ENCODE measurements around the gene ST14. TPM values are rescaled to one million over a fixed set of nuclear protein-coding genes. Genes with fewer than 3 reads are reported as not detected.

The ST14 gene
- polyA plus RNA-seq = 10 to 100 TPM in 1 of 3 donors, 1 to 10 TPM in 2; 3.1 to 38.4 (median 5.2) TPM

DNA sequence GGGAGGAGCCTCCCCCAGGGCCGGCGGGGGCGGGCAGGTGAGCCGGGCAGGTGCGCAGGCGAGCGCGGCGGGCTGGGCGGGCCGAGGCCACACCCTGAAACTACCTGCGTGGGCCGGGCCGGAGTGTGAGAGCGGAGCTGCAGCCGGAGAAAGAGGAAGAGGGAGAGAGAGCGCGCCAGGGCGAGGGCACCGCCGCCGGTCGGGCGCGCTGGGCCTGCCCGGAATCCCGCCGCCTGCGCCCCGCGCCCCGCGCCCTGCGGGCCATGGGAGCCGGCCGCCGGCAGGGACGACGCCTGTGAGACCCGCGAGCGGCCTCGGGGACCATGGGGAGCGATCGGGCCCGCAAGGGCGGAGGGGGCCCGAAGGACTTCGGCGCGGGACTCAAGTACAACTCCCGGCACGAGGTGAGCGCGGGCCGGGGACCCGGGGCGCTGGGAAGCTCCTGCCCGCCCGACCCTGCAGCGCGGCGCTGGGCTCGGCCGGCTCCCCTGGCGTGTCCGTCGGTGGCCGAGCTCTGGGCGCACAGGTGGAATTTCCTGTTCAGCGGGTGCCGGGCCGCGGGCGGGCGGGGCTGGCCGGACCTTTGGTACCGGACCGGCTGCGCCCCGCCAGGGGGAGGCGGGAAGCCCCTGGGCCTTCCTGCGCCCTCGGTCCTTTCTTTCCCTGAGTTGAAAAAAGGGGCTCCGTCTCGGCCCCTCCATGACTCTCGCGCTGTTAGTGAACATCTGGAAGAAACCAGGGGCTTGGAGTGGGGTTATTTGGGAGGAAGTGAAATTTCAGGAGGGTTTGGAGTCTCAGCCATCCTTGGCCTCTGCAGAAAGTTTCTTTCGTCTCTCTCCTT, at the start of gene ST14:
Gene ST14 (plus strand): TSS at position 126 of the 841 bp plus-strand sequence. CDS start 198 bp downstream, at position 324.
- WGBS, 3 donors = 1 to 3% (median 2%) methylated on average over 54 to 89 of the region's 89 CpGs
- H3K27ac ChIP-seq (ENCODE audit: low read depth, low read length) = no peak within 1 kb of the TSS

GRCh38 chr11:130110339-130111108, 49.1 kb upstream of the ST14 start:
- no peak overlapping the region for H3K27ac ChIP-seq (ENCODE audit: low read depth, low read length)
- WGBS, 3 donors = 89 to 91% (median 90%) methylated on average over 7 of the region's 7 CpGs

GRCh38 chr11:130112071-130112830, 47.3 kb upstream of the ST14 start:
- no peak overlapping the region for H3K27ac ChIP-seq (ENCODE audit: low read depth, low read length)
- WGBS, 3 donors = 91 to 94% (median 92%) methylated on average over 10 of the region's 10 CpGs

DNA sequence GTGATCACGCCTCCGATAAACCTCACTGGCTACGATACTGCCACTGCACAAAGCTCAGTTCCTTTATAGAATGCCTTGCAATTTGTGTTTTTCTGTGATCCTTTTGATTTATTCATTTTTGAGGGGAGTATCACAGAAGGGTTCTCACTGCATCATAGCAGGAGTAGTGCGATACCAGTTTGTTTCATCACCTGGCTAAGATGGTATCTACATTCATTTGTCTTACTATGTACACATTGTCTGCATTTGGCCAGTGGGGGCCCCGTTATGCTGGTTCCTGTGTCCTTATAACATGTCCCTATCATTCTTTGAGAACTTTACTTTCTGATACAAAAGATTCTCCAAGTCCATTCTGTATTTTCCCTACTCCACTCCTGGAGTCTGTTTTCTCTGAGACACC, 45.3 kb upstream of the ST14 start:
- no peak overlapping the region for H3K27ac ChIP-seq (ENCODE audit: low read depth, low read length)
- 74 to 93% (median 93%) methylated on average over 5 of the region's 5 CpGs for WGBS, 3 donors

DNA sequence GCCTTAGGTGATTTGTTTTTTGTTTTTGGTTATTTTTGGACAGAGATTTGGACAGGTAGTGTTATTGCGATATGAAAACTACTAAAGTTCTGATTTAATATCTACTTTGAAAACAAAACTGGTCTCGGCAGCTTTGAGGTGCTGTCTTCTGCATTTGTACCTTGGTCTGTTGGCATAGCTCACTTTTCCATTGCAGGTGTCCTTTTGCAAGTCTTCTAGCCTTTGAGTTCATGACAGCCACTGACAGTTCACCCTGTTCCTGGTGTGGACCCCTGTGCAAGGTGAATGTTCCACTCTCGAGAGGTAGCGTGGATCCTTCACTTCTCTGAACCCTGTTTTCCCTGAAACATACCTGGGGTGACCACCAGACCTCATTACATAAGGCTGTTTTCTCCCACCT, 44.9 kb upstream of the ST14 start:
- no peak overlapping the region for H3K27ac ChIP-seq (ENCODE audit: low read depth, low read length)
- WGBS, 3 donors = 62 to 95% (median 91%) methylated on average over 4 of the region's 4 CpGs

DNA sequence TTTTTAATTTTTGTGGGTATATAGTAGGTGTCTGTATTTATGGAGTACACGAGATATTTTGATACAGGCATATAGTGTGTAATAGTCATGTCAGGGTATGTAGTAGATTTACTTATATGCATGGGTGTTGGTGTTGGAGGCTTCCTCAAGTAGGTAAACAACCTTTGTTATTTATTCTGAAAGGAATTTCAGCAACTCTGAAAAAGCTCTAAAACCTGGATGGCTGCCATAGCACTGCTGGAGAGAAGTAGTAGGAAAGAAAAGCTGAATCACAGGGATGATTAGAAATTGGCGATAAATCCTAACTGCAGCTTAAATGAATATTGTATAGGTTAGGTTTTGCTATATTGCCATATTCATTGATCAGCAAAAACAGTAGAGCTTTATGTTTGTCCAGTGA, 44.4 kb upstream of the ST14 start:
- H3K27ac ChIP-seq (ENCODE audit: low read depth, low read length) = no peak overlapping the region
- WGBS, 3 donors = 49 to 77% (median 62%) methylated on average over 2 of the region's 2 CpGs

DNA sequence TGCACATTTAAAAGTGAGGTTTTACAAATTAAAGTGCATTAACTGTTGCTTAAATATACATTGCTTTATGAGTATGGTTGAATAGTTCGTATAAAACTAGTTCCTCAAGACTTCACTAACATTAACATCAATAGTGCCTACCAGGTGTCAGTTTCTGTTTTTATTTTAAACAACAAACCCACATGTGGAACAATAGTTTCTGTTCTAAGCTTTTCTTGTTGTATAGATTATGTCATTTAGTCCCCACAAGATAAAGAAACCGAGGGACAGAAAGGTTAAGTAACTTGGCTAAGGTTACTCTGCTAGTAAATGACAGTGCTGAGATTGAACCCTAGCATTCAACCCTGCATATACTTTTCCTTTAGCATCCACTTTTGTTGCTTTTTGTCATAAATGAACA, 41.4 kb upstream of the ST14 start:
- H3K27ac ChIP-seq (ENCODE audit: low read depth, low read length) = no peak overlapping the region
- WGBS, 3 donors = 67 to 74% (median 74%) methylated on average over 2 of the region's 2 CpGs

DNA sequence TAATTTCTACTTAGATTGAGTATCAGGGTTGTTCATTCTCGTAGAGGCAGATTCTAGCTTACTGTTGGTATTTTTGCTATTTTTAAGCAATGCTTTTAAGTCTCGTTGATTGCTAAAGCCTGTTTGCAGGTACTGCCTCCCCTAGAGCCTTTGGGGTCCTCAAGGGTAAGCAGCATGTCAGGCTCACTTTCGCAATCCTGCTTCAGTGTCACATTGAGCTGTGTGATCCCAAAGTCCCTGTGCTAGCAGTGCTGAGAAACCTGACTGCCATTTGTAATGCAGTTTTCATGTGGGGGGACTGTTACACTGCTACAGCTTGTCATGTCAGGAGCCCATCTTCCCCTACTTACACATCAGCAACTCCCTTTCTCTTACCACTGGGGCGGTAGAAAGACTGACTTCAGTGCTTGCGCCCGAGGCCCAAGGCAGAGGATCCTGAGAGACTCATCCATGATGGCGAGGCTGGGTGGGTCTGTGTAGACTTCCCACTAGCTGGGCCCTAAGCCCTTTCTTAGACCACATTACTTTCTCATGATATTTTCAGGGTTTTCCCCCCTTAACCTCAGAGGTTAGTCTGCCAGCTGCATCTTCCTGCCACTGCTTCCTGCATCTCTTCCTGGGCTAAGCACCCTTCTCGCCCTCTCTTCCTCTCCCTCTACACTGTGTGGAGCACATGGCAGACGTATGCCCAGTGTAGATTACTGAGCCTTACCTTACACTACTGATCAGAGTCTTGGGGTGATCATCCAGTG, 40.8 kb upstream of the ST14 start:
- 70 to 89% (median 71%) methylated on average over 9 of the region's 9 CpGs for WGBS, 3 donors
- H3K27ac ChIP-seq (ENCODE audit: low read depth, low read length) = no peak overlapping the region

GRCh38 chr11:130120045-130120444, 39.5 kb upstream of the ST14 start:
- WGBS, 3 donors = 64 to 89% (median 89%) methylated on average over 5 of the region's 5 CpGs
- no peak overlapping the region for H3K27ac ChIP-seq (ENCODE audit: low read depth, low read length)

- H3K27ac ChIP-seq (ENCODE audit: low read depth, low read length) = no peak overlapping the region
- 58 to 89% (median 72%) methylated on average over 5 of the region's 5 CpGs for whole genome bisulfite sequencing, 3 donors
These were observed 38.1 kb upstream of the ST14 start for GRCh38 chr11:130121445-130121978.

DNA sequence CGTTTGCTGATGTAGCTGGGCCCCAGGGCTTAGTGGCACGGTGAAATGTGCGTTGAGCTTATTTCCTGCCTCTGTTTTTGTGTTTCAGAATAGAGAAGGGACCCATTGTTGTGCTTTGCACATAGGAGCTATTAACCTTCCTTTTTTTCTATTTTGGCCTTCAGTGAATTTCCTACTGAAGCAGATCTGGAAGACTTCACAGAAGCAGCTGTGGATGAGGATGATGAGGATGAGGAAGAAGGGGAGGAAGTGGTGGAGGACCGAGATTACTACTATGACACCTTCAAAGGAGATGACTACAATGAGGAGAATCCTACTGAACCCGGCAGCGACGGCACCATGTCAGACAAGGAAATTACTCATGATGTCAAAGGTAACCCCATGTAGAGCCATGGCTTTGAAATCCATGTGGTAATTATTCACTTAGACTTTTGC, 37.4 kb upstream of the ST14 start:
- WGBS, 3 donors = 42 to 76% (median 52%) methylated on average over 7 of the region's 7 CpGs
- no peak overlapping the region for H3K27ac ChIP-seq (ENCODE audit: low read depth, low read length)

DNA sequence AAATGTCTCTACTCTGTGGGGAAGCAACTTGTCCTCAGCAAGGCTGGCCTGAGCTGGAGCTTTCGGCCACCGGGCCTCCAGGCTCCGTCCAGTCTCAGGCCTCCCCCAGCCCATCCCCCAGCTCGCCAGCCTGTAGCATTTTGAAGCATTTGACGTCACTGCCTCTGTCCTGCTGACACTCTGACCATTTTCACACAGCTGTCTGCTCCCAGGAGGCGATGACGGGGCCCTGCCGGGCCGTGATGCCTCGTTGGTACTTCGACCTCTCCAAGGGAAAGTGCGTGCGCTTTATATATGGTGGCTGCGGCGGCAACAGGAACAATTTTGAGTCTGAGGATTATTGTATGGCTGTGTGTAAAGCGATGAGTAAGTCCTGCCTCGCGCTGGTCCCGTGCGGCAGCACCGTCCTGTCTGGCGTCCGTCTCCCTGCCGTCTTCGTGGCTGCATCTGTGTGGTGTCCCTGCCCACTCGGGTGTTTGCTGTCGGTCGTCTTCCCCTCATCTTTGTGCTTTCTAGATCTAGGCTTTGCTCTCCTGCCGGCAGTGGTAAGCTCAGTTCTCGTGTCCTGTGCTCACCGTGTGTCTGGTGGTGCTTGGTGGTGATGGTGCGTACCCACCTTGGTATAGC, 36.1 kb upstream of the ST14 start:
- 91 to 94% (median 94%) methylated on average over 32 of the region's 32 CpGs for WGBS, 3 donors

DNA sequence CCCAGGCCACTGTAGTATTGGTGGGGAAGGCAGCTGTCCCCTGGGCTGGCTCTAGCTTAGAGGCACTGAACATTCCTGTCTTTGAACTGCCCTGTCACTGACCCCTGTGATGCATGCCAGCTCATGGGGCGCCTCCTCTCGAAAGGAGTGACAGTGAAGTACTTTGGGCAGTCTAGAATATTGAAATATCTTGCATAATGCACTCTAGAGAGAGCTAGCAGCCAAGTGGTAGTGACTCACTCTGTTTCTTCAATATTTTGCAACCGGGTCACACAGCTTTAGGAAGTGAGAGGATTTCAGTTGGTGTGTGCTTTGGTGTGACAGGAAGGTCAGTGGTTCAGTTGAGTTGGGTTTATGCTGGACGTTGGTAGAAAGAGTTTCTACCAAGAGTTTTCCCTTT, 35.5 kb upstream of the ST14 start:
- peak overlapping the region; percentile 62 for H3K27ac ChIP-seq (ENCODE audit: low read depth, low read length)
- WGBS, 3 donors = 14 to 65% (median 16%) methylated on average over 4 of the region's 4 CpGs

More for the DNA sequence above, 36.1 kb upstream of the ST14 start:
- peak overlapping the region; percentile 62 for H3K27ac ChIP-seq (ENCODE audit: low read depth, low read length)

GRCh38 chr11:130125638-130126037, 33.9 kb upstream of the ST14 start:
- WGBS, 3 donors = 84 to 91% (median 90%) methylated on average over 4 of the region's 4 CpGs
- H3K27ac ChIP-seq (ENCODE audit: low read depth, low read length) = no peak overlapping the region

DNA sequence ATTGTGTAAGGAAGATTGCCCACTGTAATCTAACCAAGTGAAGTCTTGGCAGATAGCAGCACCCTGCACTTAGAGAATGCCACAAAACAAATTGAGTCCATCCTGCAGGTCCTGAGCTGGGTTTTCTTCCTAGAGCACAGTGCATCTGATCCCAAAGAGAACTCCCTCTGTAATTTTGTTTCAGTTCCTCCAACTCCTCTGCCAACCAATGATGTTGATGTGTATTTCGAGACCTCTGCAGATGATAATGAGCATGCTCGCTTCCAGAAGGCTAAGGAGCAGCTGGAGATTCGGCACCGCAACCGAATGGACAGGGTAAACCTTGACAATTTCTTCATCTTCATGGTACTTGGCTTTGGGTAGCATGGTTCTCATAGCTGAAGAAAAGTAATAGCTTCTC, 33.1 kb upstream of the ST14 start:
- whole genome bisulfite sequencing, 3 donors = 90 to 97% (median 90%) methylated on average over 5 of the region's 5 CpGs
- H3K27ac ChIP-seq (ENCODE audit: low read depth, low read length) = no peak overlapping the region

DNA sequence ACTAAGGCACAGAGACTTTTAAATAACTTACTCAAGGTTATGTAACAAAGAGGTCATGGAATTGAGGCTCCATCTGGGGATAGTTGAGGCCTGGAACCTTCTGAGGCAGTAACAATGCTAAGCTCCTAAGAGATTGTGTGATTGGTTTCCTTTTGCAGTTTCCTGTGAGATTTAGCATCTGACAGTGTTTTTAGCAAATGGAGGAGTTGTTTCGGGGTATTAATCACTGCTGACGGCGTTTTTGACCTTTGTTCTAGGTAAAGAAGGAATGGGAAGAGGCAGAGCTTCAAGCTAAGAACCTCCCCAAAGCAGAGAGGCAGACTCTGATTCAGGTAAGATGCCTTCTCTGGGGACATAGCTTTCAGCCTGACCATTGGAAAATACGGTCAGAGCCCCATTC, 32.1 kb upstream of the ST14 start:
- H3K27ac ChIP-seq (ENCODE audit: low read depth, low read length) = no peak overlapping the region
- 85 to 93% (median 90%) methylated on average over 4 of the region's 4 CpGs for WGBS, 3 donors

GRCh38 chr11:130128626-130129025, 31.0 kb upstream of the ST14 start:
- no peak overlapping the region for H3K27ac ChIP-seq (ENCODE audit: low read depth, low read length)
- WGBS, 3 donors = 78 to 92% (median 85%) methylated on average over 2 of the region's 2 CpGs

Data from adipose tissue (tissue), 3 donors.